Measurements from ENCODE around the gene CUBN.

The CUBN gene

GRCh38 chr10:17041626-17042520 lies 87.7 kb downstream of the CUBN start:
- no peak for DNase-seq (ENCODE audit: low read depth in 2 of 3, low spot score in 1 of 3)

GRCh38 chr10:17038627-17039026 lies 91.0 kb downstream of the CUBN start:
- no peak for DNase-seq (ENCODE audit: low read depth in 2 of 3, low spot score in 1 of 3)

- no peak for DNase-seq (ENCODE audit: low read depth in 2 of 3, low spot score in 1 of 3)
Observed at GRCh38 chr10:17037910-17038309, 91.7 kb downstream of the CUBN start.

- no peak for DNase-seq (ENCODE audit: low read depth in 2 of 3, low spot score in 1 of 3)
Observed at GRCh38 chr10:17035446-17035845, 94.2 kb downstream of the CUBN start.

- no peak for DNase-seq (ENCODE audit: low read depth in 2 of 3, low spot score in 1 of 3)
Observed at GRCh38 chr10:17033529-17034260, 95.9 kb downstream of the CUBN start.

GRCh38 chr10:17031637-17032635 lies 97.7 kb downstream of the CUBN start:
- no peak for DNase-seq (ENCODE audit: low read depth in 2 of 3, low spot score in 1 of 3)

GRCh38 chr10:17029581-17030271 lies 99.9 kb downstream of the CUBN start:
- DNase-seq (ENCODE audit: low read depth in 2 of 3, low spot score in 1 of 3), result peak; percentile 66 to 79 (median 78)

- no peak for DNase-seq (ENCODE audit: low read depth in 2 of 3, low spot score in 1 of 3)
Observed at GRCh38 chr10:17029239-17029580, 100.4 kb downstream of the CUBN start.

- DNase-seq (ENCODE audit: low read depth in 2 of 3, low spot score in 1 of 3), result no peak
Observed at GRCh38 chr10:17028798-17029197, 100.8 kb downstream of the CUBN start.

GRCh38 chr10:17026686-17027485 lies 102.7 kb downstream of the CUBN start:
- DNase-seq (ENCODE audit: low read depth in 2 of 3, low spot score in 1 of 3), result peak; percentile 61 to 67 (median 62)

- peak; percentile 63 to 75 (median 67) for DNase-seq (ENCODE audit: low read depth in 2 of 3, low spot score in 1 of 3)
Observed at GRCh38 chr10:17025444-17026295, 103.9 kb downstream of the CUBN start.

- no peak for DNase-seq (ENCODE audit: low read depth in 2 of 3, low spot score in 1 of 3)
Observed at GRCh38 chr10:17024461-17024860, 105.2 kb downstream of the CUBN start.

- peak; percentile 61 to 74 (median 64) for DNase-seq (ENCODE audit: low read depth in 2 of 3, low spot score in 1 of 3)
Observed at GRCh38 chr10:17023386-17024298, 106.0 kb downstream of the CUBN start.

GRCh38 chr10:17022896-17023295 lies 106.7 kb downstream of the CUBN start:
- no peak for DNase-seq (ENCODE audit: low read depth in 2 of 3, low spot score in 1 of 3)

- DNase-seq (ENCODE audit: low read depth in 2 of 3, low spot score in 1 of 3), result no peak
Observed at GRCh38 chr10:17022466-17022825, 107.2 kb downstream of the CUBN start.

GRCh38 chr10:17021656-17022465 lies 107.8 kb downstream of the CUBN start:
- DNase-seq (ENCODE audit: low read depth in 2 of 3, low spot score in 1 of 3), result no peak

GRCh38 chr10:17019696-17020095 lies 109.9 kb downstream of the CUBN start:
- DNase-seq (ENCODE audit: low read depth in 2 of 3, low spot score in 1 of 3), result no peak

Data from stimulated activated CD4-positive, alpha-beta T cell treated with anti-CD3 and anti-CD28 coated beads, Interleukin-12 subunit alpha, Interleukin-12 subunit beta, amount 100 ng/mL, for 48 hours (primary cell).